HepG2 (cell line): ENCODE data around the gene RAB6A. TPM values are rescaled to one million over a fixed set of nuclear protein-coding genes. Genes with fewer than 3 reads are reported as not detected.

Experiments used
- GTF3A ChIP-seq: sonication (generic); formaldehyde crosslinking; conservative IDR thresholded peaks from 2 replicates; pipeline ENCODE4 v1.4.0; 2020; ENCODE audit warnings: mild to moderate bottlenecking, missing genetic modification reagents
- HES4 ChIP-seq: sonication (generic); formaldehyde crosslinking; IDR thresholded peaks from 2 replicates; pipeline ENCODE4 v1.9.0; 2021; ENCODE audit warnings: mild to moderate bottlenecking, missing genetic modification reagents, borderline replicate concordance
- HMGXB4 ChIP-seq, 2 experiments: sonication (generic) in 1 of 2; formaldehyde crosslinking in 1 of 2; IDR thresholded peaks; 2 replicates each; pipeline versions ENCODE4 v1.4.0 to v1.6.1; 2018 to 2020; ENCODE audit warnings: missing genetic modification reagents in 2 of 2, borderline replicate concordance in 1 of 2, low read depth in 1 of 2, mild to moderate bottlenecking in 1 of 2, missing biosample characterization in 1 of 2
- KDM5B ChIP-seq: sonication (generic); formaldehyde crosslinking; IDR thresholded peaks from 2 replicates; pipeline ENCODE4 v1.4.0; 2020; ENCODE audit warnings: missing genetic modification reagents, mild to moderate bottlenecking, borderline replicate concordance
- LBX2 ChIP-seq: sonication (generic); formaldehyde crosslinking; IDR thresholded peaks from 2 replicates; pipeline ENCODE4 v1.5.0; 2020; ENCODE audit warnings: missing genetic modification reagents, mild to moderate bottlenecking, borderline replicate concordance
- MAFK ChIP-seq, 2 experiments: IDR thresholded peaks in 1 of 2; conservative IDR thresholded peaks in 1 of 2; 2 replicates each; pipeline ENCODE4 v1.6.1; 2011; ENCODE audit warnings: improper control_type of control experiment in 2 of 2, low read length in 2 of 2
- MTERF4 ChIP-seq: sonication (generic); formaldehyde crosslinking; IDR thresholded peaks from 2 replicates; pipeline ENCODE4 v1.8.0; 2023; ENCODE audit warnings: mild to moderate bottlenecking, missing genetic modification reagents
- NFE2 ChIP-seq: sonication (generic); formaldehyde crosslinking; IDR thresholded peaks from 2 replicates; pipeline ENCODE4 v1.4.0; 2020; ENCODE audit warnings: missing genetic modification reagents
- PAWR ChIP-seq: sonication (generic); formaldehyde crosslinking; IDR thresholded peaks from 2 replicates; pipeline ENCODE4 v1.4.0; 2020; ENCODE audit warnings: missing genetic modification reagents, mild to moderate bottlenecking, borderline replicate concordance
- SIX4 ChIP-seq: sonication (generic); formaldehyde crosslinking; IDR thresholded peaks from 2 replicates; pipeline ENCODE4 v1.4.0; 2020; ENCODE audit warnings: missing genetic modification reagents
- SRY ChIP-seq: sonication (generic); formaldehyde crosslinking; IDR thresholded peaks from 2 replicates; pipeline ENCODE4 v1.8.0; 2022; ENCODE audit warnings: mild to moderate bottlenecking, missing genetic modification reagents
- TOPORS ChIP-seq: sonication (generic); formaldehyde crosslinking; IDR thresholded peaks from 2 replicates; pipeline ENCODE4 v1.8.0; 2023; ENCODE audit warnings: mild to moderate bottlenecking, missing genetic modification reagents
- ZBTB37 ChIP-seq: sonication (generic); formaldehyde crosslinking; IDR thresholded peaks from 2 replicates; pipeline ENCODE4 v1.4.0; 2020; ENCODE audit warnings: mild to moderate bottlenecking, missing genetic modification reagents
- ZKSCAN8 ChIP-seq: IDR thresholded peaks from 2 replicates; pipeline ENCODE4 v1.6.1; 2016; ENCODE audit warnings: borderline replicate concordance, missing genetic modification reagents, missing compliant biosample characterization
- ZNF362 ChIP-seq: sonication (generic); formaldehyde crosslinking; IDR thresholded peaks from 2 replicates; pipeline ENCODE4 v1.4.0; 2020; ENCODE audit warnings: missing genetic modification reagents, mild to moderate bottlenecking, borderline replicate concordance
- ZUFSP ChIP-seq: sonication (generic); formaldehyde crosslinking; IDR thresholded peaks from 2 replicates; pipeline ENCODE4 v1.9.0; 2021; ENCODE audit warnings: missing genetic modification reagents, mild to moderate bottlenecking, borderline replicate concordance
- polyA plus RNA-seq, 8 experiments: library from polyadenylated mRNA; depleted of rRNA in 3 of 8; stranded (reverse) in 7 of 8; unstranded in 1 of 8; fragments of >200 nt; fragmentation: Illumina TruSeq in 4 of 8; extraction: Trizol in 4 of 8; gene quantifications; 2 replicates each; pipeline versions ENCODE4 v1.2.1 to v1.2.3, GENCODE V29; 2011 to 2016; ENCODE audit warnings: low read depth in 4 of 8, missing spikeins in 1 of 8, mixed read lengths in 1 of 8; ENCODE audit not compliant: insufficient read depth in 1 of 8
- total RNA-seq, 5 experiments: library from RNA; depleted of rRNA; stranded (reverse); fragments of >200 nt; fragmentation: Illumina TruSeq; extraction: Trizol; gene quantifications; 2 replicates each; pipeline ENCODE4 v1.2.3, GENCODE V29; 2016; ENCODE audit warnings: low read depth in 1 of 5
- TF ChIP-seq, protein P1 (sequence below): sonication (generic); formaldehyde crosslinking; IDR thresholded peaks from 2 replicates; pipeline ENCODE4 v1.5.1; 2020; ENCODE audit warnings: mild to moderate bottlenecking, moderate library complexity, missing genetic modification reagents

RAB6A gene
- total and polyA plus RNA-seq, 2 of the 13 experiments (the other 11 are each of a cell fraction or from before 2014, with no cell fraction given), result 74.3 to 121 TPM

GRCh38 chr11:73779084-73779902 lies 18.4 kb upstream of the RAB6A start (continued):
- TF ChIP-seq ZNF362, result no peak
- no peak for TF ChIP-seq LBX2
- no peak for TF ChIP-seq PAWR
- 0 out of 2 replicates have a peak, but pooled peaks have one; percentile 39 for TF ChIP-seq HES4 (CRISPR knock-in tag)
- no peak for TF ChIP-seq GTF3A (CRISPR knock-in tag)
- TF ChIP-seq HMGXB4 (CRISPR knock-in tag; IDR thresholded peaks at IDR 0.05; ENCODE audit: borderline replicate concordance in 1 of 2, low read depth in 1 of 2), result peak in 1 of 2 experiments; percentile 83; a peak in 2 of 4 replicates
- no peak for TF ChIP-seq TOPORS
- TF ChIP-seq NFE2 (CRISPR knock-in tag), result no peak
- TF ChIP-seq ZUFSP (CRISPR knock-in tag), result no peak
- no peak for TF ChIP-seq ZKSCAN8 (CRISPR knock-in tag)
- TF ChIP-seq MTERF4 (CRISPR knock-in tag), result no peak
- TF ChIP-seq, protein P1, sequence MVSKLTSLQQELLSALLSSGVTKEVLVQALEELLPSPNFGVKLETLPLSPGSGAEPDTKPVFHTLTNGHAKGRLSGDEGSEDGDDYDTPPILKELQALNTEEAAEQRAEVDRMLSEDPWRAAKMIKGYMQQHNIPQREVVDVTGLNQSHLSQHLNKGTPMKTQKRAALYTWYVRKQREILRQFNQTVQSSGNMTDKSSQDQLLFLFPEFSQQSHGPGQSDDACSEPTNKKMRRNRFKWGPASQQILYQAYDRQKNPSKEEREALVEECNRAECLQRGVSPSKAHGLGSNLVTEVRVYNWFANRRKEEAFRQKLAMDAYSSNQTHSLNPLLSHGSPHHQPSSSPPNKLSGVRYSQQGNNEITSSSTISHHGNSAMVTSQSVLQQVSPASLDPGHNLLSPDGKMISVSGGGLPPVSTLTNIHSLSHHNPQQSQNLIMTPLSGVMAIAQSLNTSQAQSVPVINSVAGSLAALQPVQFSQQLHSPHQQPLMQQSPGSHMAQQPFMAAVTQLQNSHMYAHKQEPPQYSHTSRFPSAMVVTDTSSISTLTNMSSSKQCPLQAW (CRISPR knock-in tag), result peak; percentile 86
- peak; percentile 26; the same call in 1 of the 2 replicates for TF ChIP-seq ZBTB37 (CRISPR knock-in tag)
- no peak for TF ChIP-seq SRY
- no peak for TF ChIP-seq SIX4 (CRISPR knock-in tag)
- no peak; the same call in 1 of the 2 replicates for TF ChIP-seq KDM5B (CRISPR knock-in tag)
- TF ChIP-seq MAFK (conservative IDR thresholded peaks at IDR 0.05 in 1 of 2, IDR thresholded peaks at IDR 0.05 in 1 of 2; ENCODE audit: low read length in 2 of 2), result peak in 1 of 2 experiments; percentile 29; a peak in 2 of 4 replicates
